CD8-positive, alpha-beta memory T cell (primary cell): ENCODE results near the gene HNRNPL. TPM values are rescaled to one million over a fixed set of nuclear protein-coding genes. Genes with fewer than 3 reads are reported as not detected.
A peak's percentile ranks its signal among the peaks of the same experiment; 100 is the strongest.

Source experiments
- CTCF ChIA-PET: fragments of 350-600 bp; sonication (Branson Sonifier 250); formaldehyde crosslinking; loops from one replicate; lab custom pipeline; 2021; ENCODE audit warnings: antibody characterized with exemption; lab: Charles Lee
- POLR2A ChIA-PET: fragments of 350-600 bp; sonication (Branson Sonifier 250); formaldehyde crosslinking; loops from one replicate; lab custom pipeline; 2021; ENCODE audit warnings: antibody characterized with exemption; lab: Charles Lee
- DNase-seq, 5 donors: peaks; one replicate each; pipeline versions ENCODE4 v3.0.0 to v3.0.0-alpha.2; 2020 to 2022; ENCODE audit warnings: mixed read lengths in 1 of 5
- H3K27ac ChIP-seq: one replicate; pipeline ENCODE4 v1.7.0; 2013; ENCODE audit warnings: low read depth, mild to moderate bottlenecking, low read length, moderate library complexity
- H3K27me3 ChIP-seq: 2 replicates; pipeline ENCODE4 v1.7.0; 2013; ENCODE audit warnings: low read length, mild to moderate bottlenecking; ENCODE audit not compliant: insufficient read depth, poor library complexity, severe bottlenecking
- H3K36me3 ChIP-seq: 2 replicates; pipeline ENCODE4 v1.7.0; 2013; ENCODE audit warnings: mild to moderate bottlenecking, low read length, moderate library complexity; ENCODE audit not compliant: insufficient read depth
- H3K4me1 ChIP-seq: 2 replicates; pipeline ENCODE4 v1.7.0; 2013; ENCODE audit warnings: mild to moderate bottlenecking, low read length, moderate library complexity; ENCODE audit not compliant: insufficient read depth
- H3K4me3 ChIP-seq: 2 replicates; pipeline ENCODE4 v1.7.0; 2013; ENCODE audit warnings: mild to moderate bottlenecking, low read length
- H3K9me3 ChIP-seq: 2 replicates; pipeline ENCODE4 v1.7.0; 2013; ENCODE audit warnings: mild to moderate bottlenecking, low read length
- H3K27ac Mint-ChIP-seq, 8 donors: one replicate each; pipeline ENCODE4 v1.8.0; 2020 to 2021; ENCODE audit warnings: mixed read lengths in 8 of 8, mild to moderate bottlenecking in 6 of 8, inconsistent platforms in 3 of 8, moderate library complexity in 3 of 8
- H3K27me3 Mint-ChIP-seq, 2 donors: one replicate each; pipeline ENCODE4 v1.8.0; 2020 to 2021; ENCODE audit warnings: mixed read lengths in 2 of 2, mild to moderate bottlenecking in 1 of 2, moderate library complexity in 1 of 2
- H3K36me3 Mint-ChIP-seq, 3 donors: one replicate each; pipeline ENCODE4 v1.8.0; 2020 to 2021; ENCODE audit warnings: mixed read lengths in 3 of 3, inconsistent platforms in 1 of 3, mild to moderate bottlenecking in 1 of 3
- H3K4me1 Mint-ChIP-seq, 3 donors: one replicate each; pipeline ENCODE4 v1.8.0; 2020 to 2021; ENCODE audit warnings: mixed read lengths in 3 of 3, inconsistent platforms in 1 of 3, mild to moderate bottlenecking in 1 of 3
- H3K4me3 Mint-ChIP-seq, 7 donors: one replicate each; pipeline ENCODE4 v1.8.0; 2020 to 2021; ENCODE audit warnings: mixed read lengths in 7 of 7, mild to moderate bottlenecking in 6 of 7, moderate library complexity in 4 of 7, inconsistent platforms in 2 of 7
- H3K9me3 Mint-ChIP-seq, 5 donors: one replicate each; pipeline ENCODE4 v1.8.0; 2020 to 2022; ENCODE audit warnings: mixed read lengths in 5 of 5, mild to moderate bottlenecking in 3 of 5, moderate library complexity in 2 of 5, inconsistent platforms in 1 of 5
- polyA plus RNA-seq: library from polyadenylated mRNA; unstranded; fragments of 300-500 nt; fragmentation: Illumina TruSeq; gene quantifications from one replicate; pipeline ENCODE4 v1.2.3, GENCODE V29; 2021
- total RNA-seq, 2 experiments: library from RNA; stranded (reverse); gene quantifications; one replicate each; pipeline ENCODE4 v1.2.3, GENCODE V29; 2021

HNRNPL gene
- total and polyA plus RNA-seq, 3 experiments from 2014 or later, result 73.4 to 679 (median 656) TPM

- Mint-ChIP-seq H3K27ac (peak overlapping the region in 6 of 8 donors; percentile 17 to 95 (median 75)), H3K27me3 (peaks cover 0 to 10% of the 10 kb centered on the region in 2 donors), H3K36me3 (peaks cover 29 to 91% (median 30%) of the 10 kb centered on the region in 3 donors), H3K9me3 (peaks cover 0 to 4% (median 2%) of the 10 kb centered on the region in 5 donors), H3K4me1 (peaks cover 36 to 52% (median 37%) of the 10 kb centered on the region in 3 donors), H3K4me3 (peak overlapping the region in 1 of 7 donors; percentile 38)
- Histone ChIP-seq H3K4me1 (peaks cover 38% of the 10 kb centered on the region), H3K36me3 (peaks cover 74% of the 10 kb centered on the region), H3K27ac (no peak overlapping the region), H3K4me3 (no peak overlapping the region), H3K27me3 (no peaks in the 10 kb centered on the region), H3K9me3 (no peaks in the 10 kb centered on the region)
- POLR2A ChIA-PET, result interaction anchor here (0.6 to 0.7 kb wide), 3 partner anchors 8 to 104 kb away, joined by 3 to 5 read pairs (median 3); no protein-coding TSS in a partner anchor
- no peak for DNase-seq
- CTCF ChIA-PET, result no interaction called here
Observed at GRCh38 chr19:38838986-38839761, 10.6 kb downstream of the HNRNPL start.

GRCh38 chr19:38838208-38838985 lies 11.4 kb downstream of the HNRNPL start:
- no peaks in the 10 kb centered on the region for H3K9me3 ChIP-seq
- H3K4me1 ChIP-seq, result peaks cover 30% of the 10 kb centered on the region
- Mint-ChIP-seq H3K4me1 (peaks cover 28 to 47% (median 29%) of the 10 kb centered on the region in 3 donors), H3K27me3 (peaks cover 0 to 10% of the 10 kb centered on the region in 2 donors), H3K9me3 (peaks cover 0 to 4% (median 2%) of the 10 kb centered on the region in 5 donors), H3K27ac (peak overlapping the region in 4 of 8 donors; percentile 17 to 95 (median 82)), H3K4me3 (no peak overlapping the region), H3K36me3 (peaks cover 23 to 83% (median 25%) of the 10 kb centered on the region in 3 donors)
- peaks cover 66% of the 10 kb centered on the region for H3K36me3 ChIP-seq
- no peak overlapping the region for H3K27ac ChIP-seq
- ChIA-PET CTCF (interaction anchor here (1.3 kb wide), 1 partner anchor 48 kb away, joined by 3 read pairs; no protein-coding TSS in a partner anchor), POLR2A (no interaction called here)
- no peak overlapping the region for H3K4me3 ChIP-seq
- no peak for DNase-seq
- no peaks in the 10 kb centered on the region for H3K27me3 ChIP-seq

GRCh38 chr19:38837656-38838121 lies 12.1 kb downstream of the HNRNPL start:
- Histone ChIP-seq H3K9me3 (no peaks in the 10 kb centered on the region), H3K27ac (no peak overlapping the region), H3K4me1 (peaks cover 23% of the 10 kb centered on the region), H3K36me3 (peaks cover 59% of the 10 kb centered on the region), H3K27me3 (no peaks in the 10 kb centered on the region), H3K4me3 (no peak overlapping the region)
- DNase-seq, result no peak
- ChIA-PET POLR2A (interaction anchor here (0.6 kb wide), 1 partner anchor 26 kb away, joined by 6 read pairs; no protein-coding TSS in a partner anchor), CTCF (interaction anchor here (0.8 to 1.3 kb wide), 3 partner anchors 12 to 93 kb away, joined by 3 read pairs; partner anchors contain the start of genes MRPS12 and SARS2)
- peaks cover 23 to 76% (median 25%) of the 10 kb centered on the region in 3 donors for H3K36me3 Mint-ChIP-seq
- peaks cover 0 to 4% (median 2%) of the 10 kb centered on the region in 5 donors for H3K9me3 Mint-ChIP-seq
- H3K4me1 Mint-ChIP-seq, result peaks cover 21 to 43% (median 22%) of the 10 kb centered on the region in 3 donors
- H3K27me3 Mint-ChIP-seq, result peaks cover 0 to 10% of the 10 kb centered on the region in 2 donors
- peak overlapping the region in 2 of 8 donors; percentile 80 to 82 for H3K27ac Mint-ChIP-seq
- no peak overlapping the region for H3K4me3 Mint-ChIP-seq

GRCh38 chr19:38836983-38837626 lies 12.7 kb downstream of the HNRNPL start:
- Histone ChIP-seq H3K36me3 (peaks cover 57% of the 10 kb centered on the region), H3K4me1 (peaks cover 23% of the 10 kb centered on the region), H3K4me3 (no peak overlapping the region), H3K27ac (no peak overlapping the region), H3K27me3 (no peaks in the 10 kb centered on the region), H3K9me3 (no peaks in the 10 kb centered on the region)
- ChIA-PET POLR2A (interaction anchor here (0.6 kb wide), 1 partner anchor 26 kb away, joined by 6 read pairs; no protein-coding TSS in a partner anchor), CTCF (interaction anchor here (0.8 to 1.3 kb wide), 3 partner anchors 12 to 93 kb away, joined by 3 read pairs; partner anchors contain the start of genes MRPS12 and SARS2)
- Mint-ChIP-seq H3K9me3 (peaks cover 0 to 2% (median 2%) of the 10 kb centered on the region in 5 donors), H3K4me1 (peaks cover 18 to 41% (median 18%) of the 10 kb centered on the region in 3 donors), H3K27me3 (peaks cover 0 to 7% of the 10 kb centered on the region in 2 donors), H3K27ac (peak overlapping the region in 2 of 8 donors; percentile 73 to 80), H3K4me3 (peak overlapping the region in 1 of 7 donors; percentile 50), H3K36me3 (peaks cover 17 to 70% (median 20%) of the 10 kb centered on the region in 3 donors)
- peak in 1 of 5 donors; percentile 16 for DNase-seq

GRCh38 chr19:38836159-38836982 lies 13.4 kb downstream of the HNRNPL start:
- Mint-ChIP-seq H3K27me3 (peaks cover 0 to 2% of the 10 kb centered on the region in 2 donors), H3K36me3 (peaks cover 11 to 66% (median 15%) of the 10 kb centered on the region in 3 donors), H3K9me3 (no peaks in the 10 kb centered on the region), H3K27ac (peak overlapping the region in 2 of 8 donors; percentile 66 to 73), H3K4me3 (peak overlapping the region in 1 of 7 donors; percentile 50), H3K4me1 (peaks cover 18 to 40% (median 19%) of the 10 kb centered on the region in 3 donors)
- peak in 1 of 5 donors; percentile 35 for DNase-seq
- H3K27me3 ChIP-seq, result no peaks in the 10 kb centered on the region
- ChIA-PET CTCF (interaction anchor here (1.1 to 1.7 kb wide), 2 partner anchors 32 to 94 kb away, joined by 3 to 4 read pairs; partner anchors contain the start of genes MRPS12 and SARS2), POLR2A (no interaction called here)
- H3K4me3 ChIP-seq, result no peak overlapping the region
- H3K4me1 ChIP-seq, result peaks cover 19% of the 10 kb centered on the region
- no peaks in the 10 kb centered on the region for H3K9me3 ChIP-seq
- H3K27ac ChIP-seq, result no peak overlapping the region
- H3K36me3 ChIP-seq, result peaks cover 54% of the 10 kb centered on the region

GRCh38 chr19:38834590-38834989 lies 15.2 kb downstream of the HNRNPL start:
- H3K27ac ChIP-seq, result no peak overlapping the region
- ChIA-PET CTCF (interaction anchor here (1.7 kb wide), 2 partner anchors 34 to 37 kb away, joined by 4 read pairs; no protein-coding TSS in a partner anchor), POLR2A (interaction anchor here (0.5 kb wide), 1 partner anchor 21 kb away, joined by 5 read pairs; no protein-coding TSS in a partner anchor)
- peaks cover 17% of the 10 kb centered on the region for H3K4me1 ChIP-seq
- Mint-ChIP-seq H3K4me3 (peak overlapping the region in 2 of 7 donors; percentile 43 to 63), H3K36me3 (peaks cover 8 to 64% (median 13%) of the 10 kb centered on the region in 3 donors), H3K9me3 (no peaks in the 10 kb centered on the region), H3K27me3 (peaks cover 0 to 2% of the 10 kb centered on the region in 2 donors), H3K4me1 (peaks cover 18 to 44% (median 27%) of the 10 kb centered on the region in 3 donors), H3K27ac (peak overlapping the region in 2 of 8 donors; percentile 50 to 58)
- no peaks in the 10 kb centered on the region for H3K27me3 ChIP-seq
- no peak overlapping the region for H3K4me3 ChIP-seq
- peaks cover 38% of the 10 kb centered on the region for H3K36me3 ChIP-seq
- no peak for DNase-seq
- H3K9me3 ChIP-seq, result no peaks in the 10 kb centered on the region
